Right cardiac atrium (tissue), 5 donors: ENCODE results near the gene ZNF438. TPM values are rescaled to one million over a fixed set of nuclear protein-coding genes. Genes with fewer than 3 reads are reported as not detected.
A peak's percentile ranks its signal among the peaks of the same experiment; 100 is the strongest.
"Not testable (repeated sequence)": the region's sequence is repeated elsewhere in the genome, so short reads cannot be mapped to it uniquely, and the experiment has no call there.

Experiments used
- ATAC-seq, 2 donors: fragments of 200-7000 bp; cut with Tn5 transposase; one replicate each; pipeline versions ENCODE4 v1.8.0 to v1.9.1; 2020; ENCODE audit warnings: moderate library complexity in 2 of 2, mild to moderate bottlenecking in 1 of 2
- DNase-seq, 3 donors: peaks; one replicate each; pipeline ENCODE4 v3.0.0-alpha.2; 2020
- H3K27ac ChIP-seq: one replicate; pipeline ENCODE4 v1.5.1; 2013; ENCODE audit warnings: mild to moderate bottlenecking, low read length, control low read depth, moderate library complexity
- H3K27me3 ChIP-seq: one replicate; pipeline ENCODE4 v1.6.1; 2013; ENCODE audit not compliant: control insufficient read depth, insufficient read depth
- H3K4me1 ChIP-seq: one replicate; pipeline ENCODE4 v1.6.1; 2013; ENCODE audit warnings: low read length; ENCODE audit not compliant: control insufficient read depth, insufficient read depth
- H3K4me3 ChIP-seq: one replicate; pipeline ENCODE4 v1.5.1; 2013; ENCODE audit warnings: low read length, control low read depth
- H3K9me3 ChIP-seq: one replicate; pipeline ENCODE4 v1.6.1; 2013; ENCODE audit warnings: low read length; ENCODE audit not compliant: control insufficient read depth
- WGBS: extraction: QIAGEN DNeasy Blood & Tissue Kit; methylation state at CpG from one replicate; pipeline ENCODE4 v1.1.7; 2013; 5-methylcytosine and 5-hydroxymethylcytosine counted together
- intact Hi-C, 4 donors: fragments of 100-400 bp; cut with DNase I; formaldehyde crosslinking; loops; one replicate each; pipeline versions ENCODE4 v1.11.0 to v1.14.0; 2022 to 2023
- polyA plus RNA-seq: library from polyadenylated mRNA; stranded (reverse); fragments of 200-250 nt; gene quantifications from one replicate; pipeline ENCODE4 v1.2.3, GENCODE V29; 2013
- total RNA-seq, 4 donors: library from RNA; stranded (reverse); fragmentation: NEBNext Ultra II Directional; extraction: Animal tissue kit (Norgen Biotek cat#: 25700); gene quantifications; one replicate each; pipeline ENCODE4 v1.2.1, GENCODE V29; 2021
- donor health status: healthy with polysubstance abuse.
- donor health status: DM: no; HTN: yes; CAD: no.
- donor health status: DM: no; HTN: no; CAD: no.
- donor health status: DM: no; HTN: yes; CAD: no; lungs with severe emphysema.
- donor health status: DM: yes; HTN: yes; CAD: no.

Gene ZNF438
- total and polyA plus RNA-seq, 5 donors = 14.9 to 17.1 (median 15.6) TPM

GRCh38 chr10:30987463-30987862 is 44.2 kb downstream of the ZNF438 start:
- H3K4me3 ChIP-seq = no peak overlapping the region
- H3K27ac ChIP-seq = no peak overlapping the region
- ATAC-seq = peak in 1 of 2 donors; percentile 75
- WGBS = 59% methylated on average over 5 of the region's 5 CpGs
- H3K4me1 ChIP-seq = peaks cover 6% of the 10 kb centered on the region
- DNase-seq = no peak
- intact Hi-C loops = no loop called here
- H3K27me3 ChIP-seq = no peaks in the 10 kb centered on the region
- no peaks in the 10 kb centered on the region for H3K9me3 ChIP-seq

GRCh38 chr10:30986053-30986555 is 45.6 kb downstream of the ZNF438 start:
- no peak for ATAC-seq
- DNase-seq = no peak
- H3K9me3 ChIP-seq = no peaks in the 10 kb centered on the region
- H3K27ac ChIP-seq = no peak overlapping the region
- H3K27me3 ChIP-seq = no peaks in the 10 kb centered on the region
- H3K4me3 ChIP-seq = no peak overlapping the region
- 70% methylated on average over 3 of the region's 3 CpGs for WGBS
- H3K4me1 ChIP-seq = peaks cover 3% of the 10 kb centered on the region
- intact Hi-C loops = no loop called here

GRCh38 chr10:30985512-30985911 is 46.2 kb downstream of the ZNF438 start:
- H3K9me3 ChIP-seq = no peaks in the 10 kb centered on the region
- intact Hi-C loops = no loop called here
- H3K4me3 ChIP-seq = no peak overlapping the region
- no peak overlapping the region for H3K27ac ChIP-seq
- ATAC-seq (no peak), DNase-seq (no peak)
- H3K27me3 ChIP-seq = no peaks in the 10 kb centered on the region
- WGBS = 56% methylated on average over 1 of the region's 1 CpG
- H3K4me1 ChIP-seq = peaks cover 3% of the 10 kb centered on the region

- no peaks in the 10 kb centered on the region for H3K27me3 ChIP-seq
- H3K27ac ChIP-seq = peak overlapping the region; percentile 81
- ATAC-seq (no peak), DNase-seq (no peak)
- intact Hi-C loops = no loop called here
- peaks cover 6% of the 10 kb centered on the region for H3K4me1 ChIP-seq
- 65% methylated on average over 4 of the region's 4 CpGs for WGBS
- no peaks in the 10 kb centered on the region for H3K9me3 ChIP-seq
- H3K4me3 ChIP-seq = no peak overlapping the region
Observed at GRCh38 chr10:30984563-30985328, 46.9 kb downstream of the ZNF438 start.

- H3K4me1 ChIP-seq, H3K9me3 ChIP-seq, ATAC-seq, H3K27ac ChIP-seq, H3K4me3 ChIP-seq, H3K27me3 ChIP-seq, DNase-seq, intact Hi-C loops: not testable (repeated sequence)
- WGBS = 91% methylated on average over 6 of the region's 6 CpGs
Observed at GRCh38 chr10:30983209-30983608, 48.5 kb downstream of the ZNF438 start.

GRCh38 chr10:30980951-30981616 is 50.6 kb downstream of the ZNF438 start:
- no peak overlapping the region for H3K4me3 ChIP-seq
- peak overlapping the region; percentile 57 for H3K27ac ChIP-seq
- H3K9me3 ChIP-seq = no peaks in the 10 kb centered on the region
- peaks cover 4% of the 10 kb centered on the region for H3K4me1 ChIP-seq
- DNase-seq = peak; percentile 56 to 75 (median 66)
- intact Hi-C loops = no loop called here
- WGBS = 45% methylated on average over 7 of the region's 7 CpGs
- ATAC-seq = peak; percentile 95
- H3K27me3 ChIP-seq = no peaks in the 10 kb centered on the region

- H3K27ac ChIP-seq = peak overlapping the region; percentile 64
- no peak for DNase-seq
- no peak for ATAC-seq
- H3K4me1 ChIP-seq = peaks cover 4% of the 10 kb centered on the region
- WGBS = 82% methylated on average over 4 of the region's 4 CpGs
- intact Hi-C loops = no loop called here
- no peak overlapping the region for H3K4me3 ChIP-seq
- no peaks in the 10 kb centered on the region for H3K9me3 ChIP-seq
- H3K27me3 ChIP-seq = no peaks in the 10 kb centered on the region
Observed at GRCh38 chr10:30979956-30980355, 51.7 kb downstream of the ZNF438 start.

- H3K4me1 ChIP-seq = peaks cover 4% of the 10 kb centered on the region
- WGBS = 97% methylated on average over 2 of the region's 2 CpGs
- no peak for DNase-seq
- H3K9me3 ChIP-seq = no peaks in the 10 kb centered on the region
- intact Hi-C loops = no loop called here
- ATAC-seq = no peak
- H3K4me3 ChIP-seq = no peak overlapping the region
- no peaks in the 10 kb centered on the region for H3K27me3 ChIP-seq
- no peak overlapping the region for H3K27ac ChIP-seq
Observed at GRCh38 chr10:30978843-30979242, 52.8 kb downstream of the ZNF438 start.

GRCh38 chr10:30977385-30977784 is 54.3 kb downstream of the ZNF438 start:
- DNase-seq = peak in 1 of 3 donors; percentile 39
- Histone ChIP-seq H3K9me3 (no peaks in the 10 kb centered on the region), H3K4me1 (peaks cover 4% of the 10 kb centered on the region), H3K27ac (no peak overlapping the region), H3K27me3 (no peaks in the 10 kb centered on the region), H3K4me3 (no peak overlapping the region)
- intact Hi-C loops = no loop called here
- 96% methylated on average over 8 of the region's 8 CpGs for WGBS
- ATAC-seq = no peak

GRCh38 chr10:30974773-30975415 is 56.8 kb downstream of the ZNF438 start:
- no peaks in the 10 kb centered on the region for H3K9me3 ChIP-seq
- intact Hi-C loops = no loop called here
- H3K4me1 ChIP-seq = peaks cover 1% of the 10 kb centered on the region
- H3K4me3 ChIP-seq = peak overlapping the region; percentile 23
- DNase-seq (no peak), ATAC-seq (peak; percentile 81 to 86)
- H3K27me3 ChIP-seq = no peaks in the 10 kb centered on the region
- H3K27ac ChIP-seq = peak overlapping the region; percentile 2
- 85% methylated on average over 1 of the region's 1 CpG for WGBS

GRCh38 chr10:30974355-30974754 is 57.3 kb downstream of the ZNF438 start:
- H3K27ac ChIP-seq = peak overlapping the region; percentile 77
- DNase-seq = no peak
- no peaks in the 10 kb centered on the region for H3K4me1 ChIP-seq
- no peaks in the 10 kb centered on the region for H3K9me3 ChIP-seq
- H3K27me3 ChIP-seq = no peaks in the 10 kb centered on the region
- 84% methylated on average over 5 of the region's 5 CpGs for WGBS
- peak overlapping the region; percentile 23 for H3K4me3 ChIP-seq
- intact Hi-C loops = no loop called here
- ATAC-seq = no peak
